NCI-H2171 (cell line): ENCODE data around the gene NHLRC3.
"Not testable (repeated sequence)": the region's sequence is repeated elsewhere in the genome, so short reads cannot be mapped to it uniquely, and the experiment has no call there.

Experiments
- DNase-seq: peaks from one replicate; lab custom pipeline; 2025; lab: John Stamatoyannopoulos, UW

Gene NHLRC3, protein sequence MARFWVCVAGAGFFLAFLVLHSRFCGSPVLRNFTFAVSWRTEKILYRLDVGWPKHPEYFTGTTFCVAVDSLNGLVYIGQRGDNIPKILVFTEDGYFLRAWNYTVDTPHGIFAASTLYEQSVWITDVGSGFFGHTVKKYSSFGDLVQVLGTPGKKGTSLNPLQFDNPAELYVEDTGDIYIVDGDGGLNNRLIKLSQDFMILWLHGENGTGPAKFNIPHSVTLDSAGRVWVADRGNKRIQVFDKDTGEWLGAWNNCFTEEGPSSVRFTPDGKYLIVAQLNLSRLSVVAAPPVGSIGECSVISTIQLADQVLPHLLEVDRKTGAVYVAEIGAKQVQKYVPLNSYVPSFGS

DNA sequence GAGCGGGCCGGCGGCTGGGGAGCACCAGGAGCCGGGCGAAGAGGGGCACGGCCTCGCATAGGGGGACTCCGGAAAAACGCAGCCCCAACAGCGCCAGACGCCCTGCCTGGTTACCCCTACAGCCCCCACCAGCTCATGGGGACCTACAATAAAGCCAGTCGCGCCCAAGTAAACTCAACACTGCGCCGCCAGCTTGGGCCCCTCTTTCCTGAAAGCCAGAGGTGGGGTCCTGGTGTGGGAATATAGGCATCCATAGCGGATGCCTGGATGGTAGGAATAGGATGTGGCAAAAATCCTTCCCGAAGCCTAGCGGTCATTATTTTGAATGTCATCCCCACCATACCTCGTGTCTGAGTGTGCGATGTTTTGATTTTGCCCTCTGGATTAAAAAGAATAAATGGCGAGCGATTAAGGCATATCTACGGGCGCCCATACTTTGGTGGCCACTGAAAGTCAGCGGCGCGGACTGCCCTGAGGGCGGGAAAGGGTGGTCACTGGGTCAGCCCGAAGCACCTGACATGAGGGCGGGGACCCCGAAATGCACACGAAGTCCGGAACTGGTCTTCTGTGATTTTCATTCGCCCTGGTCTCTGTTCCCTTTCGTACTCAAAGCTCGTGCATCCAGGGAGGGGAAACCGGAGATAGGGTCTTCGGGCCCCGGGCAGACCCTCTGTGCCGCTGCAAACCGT, at the start of gene NHLRC3, which contains the start of gene PROSER1:
Gene NHLRC3 (plus strand): TSS at position 577 of the 689 bp plus-strand sequence. CDS start 184 bp downstream, outside the sequence.
Gene PROSER1 (minus strand): TSS at position 210 of the 689 bp plus-strand sequence. CDS start 847 bp downstream, outside the sequence.
- DNase-seq = peak; percentile 76

DNA sequence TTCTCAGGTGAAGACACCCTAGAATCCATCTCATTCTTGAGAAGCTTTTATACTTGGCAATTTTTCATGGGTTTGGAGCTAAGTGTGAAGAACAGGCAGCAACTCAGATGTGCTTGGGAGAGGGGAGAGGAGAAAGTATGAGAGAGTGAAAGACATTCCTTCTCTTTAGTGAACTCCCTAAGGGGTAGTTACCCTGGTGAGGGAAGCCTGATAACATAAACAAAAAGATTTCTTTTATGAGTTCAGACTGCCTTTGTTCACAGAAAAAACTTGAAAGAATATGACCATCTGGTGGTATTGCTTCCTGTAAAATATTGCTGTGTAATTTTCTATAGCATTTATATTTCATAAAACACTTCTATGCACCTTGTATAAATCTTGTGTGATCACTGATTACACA, 47.6 kb upstream of the NHLRC3 start, which contains the start of gene STOML3:
Gene STOML3 (minus strand): TSS at position 139 of the 400 bp plus-strand sequence. CDS start 110 bp downstream, at position 29.
- DNase-seq = no peak

DNA sequence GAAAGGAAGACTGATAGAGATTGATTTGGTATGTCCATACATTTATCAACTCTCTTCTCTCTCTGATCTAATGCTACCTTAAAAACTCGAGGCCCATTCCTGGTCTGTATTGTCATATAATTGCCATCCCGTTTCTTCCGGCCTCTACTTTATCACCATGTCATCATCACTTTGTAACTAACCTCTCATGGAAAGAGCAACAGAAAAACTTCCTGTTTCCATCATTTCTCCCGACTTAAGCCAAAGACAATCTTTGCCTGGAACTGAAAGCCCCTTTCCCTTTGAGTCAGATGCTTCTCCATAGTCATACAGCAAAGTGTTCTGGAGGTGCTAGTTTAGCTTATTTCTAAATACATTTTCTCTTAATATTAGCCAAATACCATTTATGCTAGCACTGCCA, 44.9 kb upstream of the NHLRC3 start:
- DNase-seq = no peak

DNA sequence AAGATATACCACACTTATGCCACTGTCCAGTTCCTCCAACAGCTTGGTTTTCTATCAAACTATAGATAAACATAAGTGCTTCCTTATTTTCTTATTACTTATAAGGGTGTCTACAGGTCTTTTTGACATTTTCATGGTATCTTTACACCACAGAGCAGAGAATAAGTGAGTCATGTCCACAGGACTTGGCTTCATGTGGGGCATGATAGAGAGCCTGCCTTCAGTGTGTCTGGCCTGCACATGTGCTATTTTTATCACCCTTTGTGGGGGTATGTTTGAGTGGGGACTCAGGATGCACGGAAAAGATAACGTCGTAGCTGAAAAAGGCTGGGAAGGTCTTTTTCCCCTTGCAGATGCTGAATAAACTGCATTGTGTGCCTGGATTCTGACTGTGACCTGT, 39.5 kb upstream of the NHLRC3 start:
- DNase-seq = no peak

DNA sequence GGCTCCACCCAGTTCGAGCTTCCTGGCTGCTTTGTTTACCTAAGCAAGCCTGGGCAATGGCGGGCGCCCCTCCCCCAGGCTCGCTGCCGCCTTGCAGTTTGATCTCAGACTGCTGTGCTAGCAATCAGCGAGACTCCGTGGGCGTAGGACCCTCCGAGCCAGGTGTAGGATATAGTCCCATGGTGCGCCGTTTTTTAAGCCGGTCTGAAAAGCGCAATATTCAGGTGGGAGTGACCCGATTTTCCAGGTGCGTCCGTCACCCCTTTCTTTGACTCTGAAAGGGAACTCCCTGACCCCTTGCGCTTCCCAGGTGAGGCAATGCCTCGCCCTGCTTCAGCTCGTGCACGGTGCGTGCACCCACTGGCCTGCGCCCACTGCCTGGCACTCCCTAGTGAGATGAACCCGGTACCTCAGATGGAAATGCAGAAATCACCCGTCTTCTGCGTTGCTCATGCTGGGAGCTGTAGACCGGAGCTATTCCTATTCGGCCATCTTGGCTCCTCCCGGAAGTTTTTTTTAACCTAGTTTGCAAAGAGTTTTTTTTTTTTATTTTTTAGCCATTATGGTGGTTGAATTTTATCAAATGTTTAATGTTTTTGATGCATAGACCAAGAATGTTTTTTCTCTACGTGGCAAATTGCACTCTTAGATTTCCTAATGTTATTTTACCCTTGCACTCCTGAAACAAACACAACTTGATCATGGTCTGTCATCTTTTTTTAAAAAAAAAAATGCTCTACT, 31.7 kb upstream of the NHLRC3 start:
- not testable (repeated sequence) for DNase-seq

DNA sequence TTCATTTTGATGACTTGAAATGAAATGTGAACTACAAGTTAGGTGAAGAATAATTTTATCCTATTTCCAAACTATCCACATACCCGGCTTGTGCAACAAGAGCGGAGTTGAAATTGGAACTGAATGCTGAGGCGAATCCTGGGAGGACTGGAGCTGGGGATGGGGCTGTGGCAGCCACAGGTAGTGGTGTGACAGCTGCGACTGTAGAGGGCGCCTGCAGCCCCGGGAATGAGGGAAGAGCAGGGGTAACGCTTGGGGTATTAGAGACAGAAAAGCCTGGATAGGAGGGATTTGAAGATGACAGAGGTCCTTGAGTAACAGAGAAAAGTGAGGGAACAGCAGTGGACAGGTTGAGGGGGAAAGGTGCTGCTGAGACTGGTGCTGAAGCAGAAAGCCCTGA, 25.6 kb upstream of the NHLRC3 start:
- no peak for DNase-seq

DNA sequence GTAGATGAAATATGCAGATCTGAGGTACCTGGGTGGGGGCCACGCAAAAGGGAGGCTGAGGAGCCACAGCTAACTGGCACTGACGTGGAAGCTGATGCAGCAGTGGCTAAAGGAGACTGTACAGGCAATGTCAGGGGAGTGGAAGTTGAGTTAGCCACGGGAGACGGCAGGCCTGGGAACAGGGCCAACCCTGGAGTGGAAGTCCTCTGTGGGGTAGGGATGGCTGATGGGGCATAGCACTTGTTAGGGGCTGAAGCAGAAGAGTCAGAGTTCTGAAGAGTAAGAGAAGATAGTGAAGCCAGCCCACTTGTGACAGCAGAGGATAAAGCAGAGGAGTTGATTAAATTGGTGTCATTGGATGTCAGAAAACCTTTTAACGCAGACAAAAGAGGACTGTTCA, 24.8 kb upstream of the NHLRC3 start:
- no peak for DNase-seq

DNA sequence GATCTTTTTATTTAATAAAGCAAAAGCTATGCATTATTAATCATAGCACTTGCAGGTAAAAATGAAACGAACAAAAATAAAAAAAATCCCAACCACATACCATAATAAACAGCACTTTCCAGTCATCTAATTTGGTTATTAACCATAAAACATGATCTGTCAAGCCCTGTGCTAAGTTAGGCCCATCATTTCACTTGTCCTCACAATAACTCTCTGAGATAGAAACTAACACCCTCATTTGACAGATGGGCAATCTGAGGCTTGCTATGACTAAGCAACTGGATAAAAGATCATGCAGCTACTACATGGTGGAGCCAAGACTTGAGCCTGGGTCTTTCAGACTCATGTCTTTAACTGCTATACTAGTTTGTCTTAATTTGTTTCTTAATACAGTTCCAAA, 22.2 kb upstream of the NHLRC3 start:
- no peak for DNase-seq

DNA sequence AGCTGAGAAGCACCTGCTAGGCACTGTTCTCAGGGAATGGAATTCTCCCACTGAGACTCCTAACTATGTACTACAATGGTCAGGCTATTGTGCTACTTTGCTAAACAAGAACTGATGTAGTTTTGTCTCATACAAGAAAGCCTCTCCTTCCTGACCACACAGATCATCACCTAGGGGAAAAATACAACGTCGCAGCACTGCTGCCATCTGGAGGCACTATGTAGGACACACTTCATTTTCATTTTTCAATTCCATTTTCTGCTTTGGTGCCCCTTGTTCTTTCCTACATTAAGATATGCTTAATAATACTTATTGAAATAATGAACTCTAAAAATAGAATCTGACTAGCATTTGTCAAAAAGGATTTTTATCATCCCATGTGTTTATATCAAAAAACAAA, 21.5 kb upstream of the NHLRC3 start:
- no peak for DNase-seq

DNA sequence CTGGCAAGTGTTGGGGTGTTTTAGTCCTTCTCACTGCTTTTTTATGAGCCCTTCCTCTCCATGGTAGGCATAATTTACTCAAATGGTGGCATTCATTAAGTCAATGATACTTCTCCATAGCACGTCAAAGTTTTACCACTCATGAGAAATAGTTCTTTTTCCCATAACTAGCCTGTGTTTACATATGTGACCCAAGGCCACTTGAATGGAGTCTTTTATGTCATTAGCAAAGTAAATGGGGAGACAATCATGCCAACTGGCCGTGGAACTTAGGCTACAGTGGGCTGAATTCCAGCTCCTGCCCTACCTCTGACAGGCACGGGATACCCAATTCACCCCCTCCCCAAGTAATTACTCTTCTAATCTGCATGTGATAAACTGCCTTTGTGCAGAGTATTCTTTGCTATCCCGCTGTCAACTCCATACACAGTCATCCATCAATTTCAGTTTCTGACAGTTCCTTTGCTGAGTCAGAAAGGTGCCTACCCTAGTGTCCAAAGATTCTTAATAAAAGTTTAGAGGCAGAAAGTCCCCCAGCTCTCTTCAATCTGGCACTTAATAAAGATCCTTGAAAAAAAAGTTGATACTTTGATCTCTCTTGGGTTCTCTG, 17.3 kb upstream of the NHLRC3 start:
- DNase-seq = no peak

DNA sequence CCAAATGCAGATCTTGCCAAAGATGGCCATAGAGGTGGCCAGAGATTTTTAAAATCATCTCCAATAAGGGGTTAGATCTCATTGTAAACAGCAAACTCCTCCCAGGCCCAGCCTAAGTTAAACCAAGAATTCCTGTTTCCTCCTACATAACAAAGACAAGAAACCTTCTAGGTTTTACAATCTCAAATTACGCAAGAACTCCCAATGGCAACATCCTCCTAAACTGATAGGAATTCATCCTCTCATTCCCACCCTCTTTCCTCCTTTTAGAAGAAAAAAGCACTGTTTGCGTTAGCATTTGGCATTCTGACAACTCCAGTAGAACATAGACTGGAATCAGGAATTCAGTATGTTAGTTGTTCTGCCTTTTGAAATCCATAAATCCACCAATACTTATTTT, 14.9 kb upstream of the NHLRC3 start:
- no peak for DNase-seq

DNA sequence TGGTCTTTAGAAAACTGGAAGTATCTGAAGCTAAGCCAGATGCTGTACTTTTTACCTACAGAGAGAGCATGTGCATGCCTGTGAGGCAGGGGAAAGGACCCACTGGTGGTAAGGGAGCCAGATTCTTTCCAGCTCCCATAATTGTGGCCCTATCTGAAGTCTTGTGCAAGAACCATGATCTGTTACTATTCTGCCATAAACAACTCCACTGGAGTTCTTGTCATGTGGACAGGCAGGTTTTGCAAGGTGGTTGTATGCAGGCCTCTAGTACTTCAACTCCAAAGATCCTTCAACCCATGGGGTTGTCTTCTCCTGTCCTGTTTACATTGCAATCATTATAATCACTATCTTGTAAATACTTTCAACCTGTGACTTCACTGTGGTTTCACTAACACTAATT, 14.5 kb upstream of the NHLRC3 start:
- DNase-seq = no peak

DNA sequence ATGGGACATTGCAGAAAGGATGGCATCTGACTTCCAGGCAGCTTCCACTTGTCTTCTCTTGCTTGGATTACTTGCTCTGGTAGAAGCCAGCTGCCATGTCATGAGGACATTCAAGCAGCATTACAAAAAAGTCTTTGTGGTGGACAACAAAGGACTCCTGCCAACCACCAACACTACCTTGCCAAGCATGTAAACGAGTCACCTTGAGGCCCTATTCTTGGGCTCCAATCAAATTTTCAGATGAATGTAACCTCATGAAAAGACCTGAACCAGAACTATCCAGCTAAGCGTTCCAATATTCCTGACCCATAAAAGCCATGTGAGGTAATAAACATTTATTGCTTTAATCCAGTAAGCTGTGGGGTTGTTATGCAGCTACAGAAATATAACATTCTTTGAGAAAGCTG, 12.8 kb upstream of the NHLRC3 start:
- DNase-seq = no peak

DNA sequence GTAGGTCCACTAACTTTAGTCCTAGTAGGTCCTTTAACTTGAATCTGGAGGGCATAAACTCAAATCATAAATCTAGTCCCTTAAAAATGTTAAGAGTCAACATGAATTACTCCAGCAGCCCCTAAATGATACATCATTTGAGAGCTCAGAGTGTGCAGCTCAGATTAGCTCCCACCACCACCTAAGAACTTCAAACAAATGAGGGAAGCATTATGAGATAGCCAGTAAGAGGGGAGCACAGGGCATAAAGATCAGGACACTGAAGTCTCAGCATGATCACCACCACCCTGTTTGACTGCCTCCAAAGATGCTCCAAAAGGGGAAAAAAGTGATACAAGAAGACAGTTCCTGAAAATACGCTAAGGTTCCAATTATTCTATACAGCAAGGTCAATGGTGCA, 6.1 kb upstream of the NHLRC3 start:
- no peak for DNase-seq

DNA sequence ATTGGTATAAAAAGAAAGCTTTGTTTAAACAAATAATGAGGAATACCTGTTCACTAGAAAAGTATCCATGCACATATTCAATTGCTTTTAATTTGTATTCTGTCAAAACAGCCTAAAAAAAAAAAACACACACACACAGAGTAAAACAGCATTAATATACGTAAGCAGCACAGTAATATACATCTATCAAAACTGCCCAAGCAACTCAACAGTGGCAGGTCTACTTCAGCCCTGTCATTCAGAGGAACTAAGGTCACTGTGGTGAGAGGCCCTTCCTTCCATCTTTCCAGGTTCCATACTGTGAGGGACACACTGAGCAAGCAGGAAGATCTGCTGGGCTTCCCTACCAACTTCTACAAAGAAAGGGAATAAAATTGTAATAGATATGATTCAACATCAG, 4.2 kb upstream of the NHLRC3 start:
- DNase-seq = no peak

DNA sequence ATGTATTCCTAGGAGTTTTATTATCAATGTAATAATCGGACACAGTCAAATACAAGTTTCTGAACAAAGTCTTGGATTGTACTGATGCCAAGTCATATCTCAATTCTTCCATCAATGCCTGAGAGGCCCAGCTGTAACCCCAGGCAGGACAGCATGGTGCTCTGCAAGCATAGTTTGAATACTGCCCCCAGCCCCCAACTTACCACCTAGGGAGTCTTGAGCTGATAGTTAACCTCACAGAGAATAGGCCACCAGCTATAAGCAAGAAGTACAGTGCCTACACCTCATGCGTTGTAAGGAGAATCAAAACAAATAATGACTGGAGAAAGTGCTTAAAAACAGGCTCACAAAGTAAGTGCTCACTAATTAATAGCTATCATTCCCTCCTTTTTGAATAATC, 3.1 kb upstream of the NHLRC3 start:
- no peak for DNase-seq

DNA sequence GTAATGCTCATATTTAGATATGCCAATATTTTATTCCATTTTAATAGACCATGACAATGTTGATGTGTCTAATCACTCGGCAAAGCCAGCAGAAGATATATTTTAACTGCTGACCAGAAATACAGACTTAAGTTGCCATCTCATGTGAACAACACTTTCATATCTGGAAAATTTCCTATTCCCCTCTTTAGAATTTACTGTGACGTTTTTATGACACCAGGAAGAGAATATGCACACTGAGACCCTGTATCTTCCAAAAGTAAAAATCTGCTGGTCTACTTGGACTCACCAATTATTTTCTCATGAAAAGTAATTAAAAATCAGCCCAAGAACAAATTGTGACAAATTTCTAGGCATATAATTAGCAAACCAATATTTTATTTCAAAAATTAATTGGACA, 2.5 kb upstream of the NHLRC3 start:
- DNase-seq = no peak

DNA sequence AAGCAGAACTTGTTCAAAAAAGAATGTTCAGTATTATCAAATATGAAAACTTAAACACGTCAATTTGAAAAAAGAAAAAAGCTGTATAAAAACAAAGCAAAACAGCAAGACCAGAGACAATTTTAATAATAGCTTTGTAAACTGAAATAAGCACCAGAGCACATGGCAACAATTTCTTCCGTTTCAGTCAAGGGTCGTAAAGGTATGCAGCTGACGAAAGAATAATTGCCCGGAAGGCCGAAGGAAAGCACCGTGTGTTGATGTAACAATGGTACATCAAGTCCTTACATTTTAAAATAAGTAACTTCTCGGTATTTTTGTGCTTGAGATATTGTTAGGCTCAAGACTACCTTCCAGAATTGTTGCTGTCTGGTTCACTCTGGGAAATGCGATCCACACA, 2.0 kb upstream of the NHLRC3 start:
- DNase-seq = no peak

DNA sequence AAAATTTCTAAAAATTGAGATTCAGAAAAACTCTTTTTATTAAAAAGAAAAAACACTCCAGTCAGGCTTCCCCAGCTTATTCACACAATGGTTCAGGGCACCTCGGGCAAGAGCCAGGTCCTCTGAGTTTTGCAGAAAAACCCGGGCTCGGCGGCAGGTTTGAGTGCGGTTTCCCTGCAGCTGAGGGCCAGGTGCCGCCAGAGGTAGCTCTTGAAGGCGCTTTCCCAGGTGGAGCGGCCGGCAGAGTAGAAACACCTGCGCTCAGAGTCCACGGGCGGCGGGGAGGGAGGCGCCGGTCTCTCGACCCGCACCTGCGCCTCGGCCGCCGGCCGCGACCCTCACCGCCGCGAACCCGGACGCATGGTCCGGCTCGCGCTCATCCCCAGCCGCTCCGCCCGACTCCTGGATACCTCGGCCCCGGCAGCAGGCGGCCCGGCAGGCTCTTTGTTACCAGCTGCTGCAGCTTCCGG, 811 bp upstream of the NHLRC3 start:
- DNase-seq = peak; percentile 36

DNA sequence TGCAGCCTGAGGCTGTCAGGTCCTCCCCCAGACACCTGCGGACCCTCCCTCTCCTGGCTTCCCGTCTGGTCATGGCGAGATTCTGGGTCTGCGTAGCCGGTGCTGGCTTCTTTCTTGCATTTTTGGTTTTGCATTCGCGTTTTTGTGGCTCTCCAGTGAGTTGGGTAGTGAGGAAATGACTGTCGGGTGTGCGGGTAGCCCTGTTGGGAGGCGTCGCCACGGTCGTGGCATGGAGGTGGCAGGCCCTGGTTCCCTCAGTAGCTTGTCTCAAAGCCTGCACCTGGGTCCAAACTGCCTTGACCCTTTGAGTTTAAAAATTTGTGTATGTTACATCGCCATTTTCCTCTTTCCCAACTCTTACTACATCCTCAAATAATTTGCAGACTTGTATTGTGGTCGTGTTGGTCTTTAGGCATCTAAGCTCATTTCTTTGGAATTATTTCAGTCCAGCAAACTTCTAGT, 344 bp downstream of the NHLRC3 start:
- no peak for DNase-seq

DNA sequence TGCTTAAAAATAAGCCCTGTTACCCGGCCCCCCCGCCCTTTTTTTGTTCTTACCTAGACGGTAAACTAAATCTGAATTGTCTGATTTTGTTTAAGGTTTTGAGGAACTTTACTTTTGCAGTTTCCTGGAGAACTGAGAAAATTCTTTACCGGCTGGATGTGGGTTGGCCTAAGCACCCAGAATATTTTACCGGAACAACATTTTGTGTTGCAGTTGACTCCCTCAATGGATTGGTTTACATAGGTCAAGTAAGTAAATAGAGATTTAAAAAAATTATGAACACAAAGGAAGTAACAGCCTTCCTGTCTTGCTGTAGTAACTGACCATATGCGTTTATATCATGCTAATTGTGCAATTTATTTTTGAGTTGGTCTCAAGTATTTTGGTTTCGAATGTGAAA, 785 bp downstream of the NHLRC3 start:
- no peak for DNase-seq

DNA sequence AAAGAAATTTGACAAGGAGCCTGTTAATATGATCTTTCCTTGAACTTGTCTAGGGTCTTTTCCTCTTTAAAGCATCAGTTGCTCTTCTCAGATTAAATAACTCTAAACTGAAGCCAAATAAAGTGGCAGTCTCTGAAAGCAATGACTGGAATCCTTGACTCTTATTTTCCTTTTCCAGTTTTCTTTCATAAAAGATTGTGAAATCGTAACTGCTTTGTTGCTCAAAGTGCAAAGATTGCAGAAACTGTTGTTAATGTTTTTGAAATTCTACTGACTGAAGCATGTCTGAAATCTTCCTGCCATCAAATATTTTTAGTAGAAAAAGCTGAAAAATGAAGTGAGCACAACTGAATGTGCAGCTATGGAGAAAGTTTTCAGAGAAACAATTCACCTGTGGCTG, 1.9 kb downstream of the NHLRC3 start:
- no peak for DNase-seq
